Mesothelial cell of epicardium (in vitro differentiated cells): ENCODE data around the gene TM2D1. TPM values are rescaled to one million over a fixed set of nuclear protein-coding genes. Genes with fewer than 3 reads are reported as not detected.

Experiments used
- DNase-seq, 2 experiments: peaks; one replicate each; pipeline ENCODE4 v3.0.0; 2021; ENCODE audit warnings: low spot score in 2 of 2; ENCODE audit not compliant: unreplicated experiment in 2 of 2
- H3K27ac Mint-ChIP-seq: 2 replicates; pipeline ENCODE4 v1.8.0; 2021; ENCODE audit warnings: mixed read lengths
- H3K27me3 Mint-ChIP-seq: 2 replicates; pipeline ENCODE4 v1.8.0; 2021; ENCODE audit warnings: low read depth, mixed read lengths
- H3K36me3 Mint-ChIP-seq: 2 replicates; pipeline ENCODE4 v1.8.0; 2021; ENCODE audit warnings: mixed read lengths
- H3K4me1 Mint-ChIP-seq: 2 replicates; pipeline ENCODE4 v1.8.0; 2021; ENCODE audit warnings: mixed read lengths
- H3K4me3 Mint-ChIP-seq: 2 replicates; pipeline ENCODE4 v1.8.0; 2021; ENCODE audit warnings: mild to moderate bottlenecking, moderate library complexity, mixed read lengths
- H3K9me3 Mint-ChIP-seq: 2 replicates; pipeline ENCODE4 v1.8.0; 2021; ENCODE audit warnings: mixed read lengths
- CTCF ChIP-seq: fragments of 200-600 bp; sonication (generic); IDR thresholded peaks from one replicate; pipeline ENCODE4 v1.5.0; 2021; ENCODE audit warnings: antibody characterized with exemption; ENCODE audit not compliant: unreplicated experiment
- total RNA-seq: library from RNA; stranded (reverse); gene quantifications from 3 replicates; pipeline ENCODE4 v1.2.1, GENCODE V29; 2021

TM2D1 gene
- total RNA-seq, 1 donor from 2014 or later, result 55.5 TPM

GRCh38 chr1:61753998-61754508 lies 29.1 kb upstream of the TM2D1 start:
- Mint-ChIP-seq H3K9me3 (no peaks in the 10 kb centered on the region), H3K36me3 (peaks cover 11% of the 10 kb centered on the region), H3K4me1 (peaks cover 14% of the 10 kb centered on the region), H3K4me3 (no peak overlapping the region), H3K27ac (no peak overlapping the region), H3K27me3 (no peaks in the 10 kb centered on the region)
- DNase-seq, result no peak
- TF ChIP-seq CTCF, result no peak

GRCh38 chr1:61752921-61753389 lies 28.0 kb upstream of the TM2D1 start:
- TF ChIP-seq CTCF, result no peak
- peaks cover 10% of the 10 kb centered on the region for H3K36me3 Mint-ChIP-seq
- no peaks in the 10 kb centered on the region for H3K27me3 Mint-ChIP-seq
- no peak overlapping the region for H3K27ac Mint-ChIP-seq
- no peaks in the 10 kb centered on the region for H3K9me3 Mint-ChIP-seq
- DNase-seq, result no peak
- peaks cover 9% of the 10 kb centered on the region for H3K4me1 Mint-ChIP-seq
- no peak overlapping the region for H3K4me3 Mint-ChIP-seq

GRCh38 chr1:61749574-61749973 lies 24.6 kb upstream of the TM2D1 start:
- no peaks in the 10 kb centered on the region for H3K27me3 Mint-ChIP-seq
- no peak for DNase-seq
- peaks cover 9% of the 10 kb centered on the region for H3K36me3 Mint-ChIP-seq
- peak overlapping the region; percentile 59 for H3K27ac Mint-ChIP-seq
- H3K4me3 Mint-ChIP-seq, result no peak overlapping the region
- no peaks in the 10 kb centered on the region for H3K9me3 Mint-ChIP-seq
- no peak for TF ChIP-seq CTCF
- peaks cover 24% of the 10 kb centered on the region for H3K4me1 Mint-ChIP-seq

GRCh38 chr1:61748566-61748965 lies 23.6 kb upstream of the TM2D1 start:
- Mint-ChIP-seq H3K9me3 (no peaks in the 10 kb centered on the region), H3K27me3 (no peaks in the 10 kb centered on the region), H3K27ac (peak overlapping the region; percentile 79), H3K36me3 (peaks cover 4% of the 10 kb centered on the region), H3K4me1 (peaks cover 33% of the 10 kb centered on the region), H3K4me3 (no peak overlapping the region)
- TF ChIP-seq CTCF, result no peak
- DNase-seq, result no peak

- Mint-ChIP-seq H3K27me3 (no peaks in the 10 kb centered on the region), H3K36me3 (peaks cover 4% of the 10 kb centered on the region), H3K4me3 (no peak overlapping the region), H3K27ac (peak overlapping the region; percentile 96), H3K4me1 (peaks cover 38% of the 10 kb centered on the region), H3K9me3 (no peaks in the 10 kb centered on the region)
- no peak for TF ChIP-seq CTCF
- DNase-seq, result no peak
Measured at GRCh38 chr1:61746813-61747212, 21.9 kb upstream of the TM2D1 start.
